Fibroblast of lung (primary cell): ENCODE results near the gene ANKRD34B. TPM values are rescaled to one million over a fixed set of nuclear protein-coding genes. Genes with fewer than 3 reads are reported as not detected.

ENCODE experiments used
- DNase-seq, 2 donors: peaks; one replicate each; pipeline versions ENCODE4 v3.0.0 to v3.0.0-alpha.2; 2010; ENCODE audit warnings: low read depth in 2 of 2
- H2AFZ ChIP-seq: 2 replicates; pipeline ENCODE4 v1.5.1; 2012; ENCODE audit warnings: low read length, control low read depth, inconsistent platforms
- H3K27ac ChIP-seq: 2 replicates; pipeline ENCODE4 v1.5.1; 2011; ENCODE audit warnings: low read length, control low read depth; ENCODE audit not compliant: insufficient read depth
- H3K27me3 ChIP-seq: 2 replicates; pipeline ENCODE4 v1.5.1; 2011; ENCODE audit warnings: mild to moderate bottlenecking, low read length; ENCODE audit not compliant: control insufficient read depth, insufficient read depth
- H3K36me3 ChIP-seq: 2 replicates; pipeline ENCODE4 v1.5.1; 2011; ENCODE audit warnings: low read length; ENCODE audit not compliant: control insufficient read depth, insufficient read depth
- H3K4me1 ChIP-seq: 2 replicates; pipeline ENCODE4 v1.5.1; 2011; ENCODE audit warnings: low read length; ENCODE audit not compliant: control insufficient read depth, insufficient read depth; ENCODE audit errors: extremely low read depth
- H3K4me2 ChIP-seq: 2 replicates; pipeline ENCODE4 v1.5.1; 2011; ENCODE audit warnings: low read length, control low read depth; ENCODE audit not compliant: insufficient read depth; ENCODE audit errors: extremely low read depth
- H3K4me3 ChIP-seq, 4 experiments: fragments of 200-600 bp in 1 of 4; sonication (generic) in 1 of 4; replicated peaks in 1 of 4; 2 replicates each; pipeline ENCODE4 v1.5.1; 2011 to 2016; ENCODE audit warnings: low read length in 4 of 4, low read depth in 3 of 4, mild to moderate bottlenecking in 3 of 4, control low read depth in 2 of 4, inconsistent platforms in 1 of 4, mixed read lengths in 1 of 4; ENCODE audit not compliant: insufficient read depth in 1 of 4; ENCODE audit errors: control extremely low read depth in 1 of 4
- H3K79me2 ChIP-seq: 2 replicates; pipeline ENCODE4 v1.5.1; 2012; ENCODE audit warnings: mild to moderate bottlenecking, low read length, inconsistent platforms; ENCODE audit not compliant: control insufficient read depth, insufficient read depth
- H3K9ac ChIP-seq: 2 replicates; pipeline ENCODE4 v1.5.1; 2011; ENCODE audit warnings: mild to moderate bottlenecking, low read length, control low read depth; ENCODE audit not compliant: insufficient read depth
- H3K9me3 ChIP-seq: 2 replicates; pipeline ENCODE4 v1.5.1; 2012; ENCODE audit warnings: low read depth, low read length; ENCODE audit not compliant: control insufficient read depth, insufficient read depth
- H4K20me1 ChIP-seq: 2 replicates; pipeline ENCODE4 v1.5.1; 2011; ENCODE audit warnings: low read length; ENCODE audit not compliant: control insufficient read depth, insufficient read depth; ENCODE audit errors: extremely low read depth
- EZH2 ChIP-seq: IDR thresholded peaks from 2 replicates; pipeline ENCODE4 v1.5.1; 2012; ENCODE audit warnings: low read length, control low read depth, mild to moderate bottlenecking; ENCODE audit errors: missing control alignments
- polyA plus RNA-seq, 2 donors: library from polyadenylated mRNA; depleted of rRNA in 1 of 2; stranded (reverse) in 1 of 2; unstranded in 1 of 2; fragments of >200 nt; gene quantifications; 2 replicates each; pipeline ENCODE4 v1.2.1, GENCODE V29; 2011 to 2012; ENCODE audit warnings: missing spikeins in 1 of 2
- total RNA-seq: library from RNA; depleted of rRNA; stranded (reverse); fragments of >200 nt; gene quantifications from 2 replicates; pipeline ENCODE4 v1.2.1, GENCODE V29; 2014
- TF ChIP-seq, protein P1 (sequence below), 2 donors: IDR thresholded peaks in 1 of 2; conservative IDR thresholded peaks in 1 of 2; 1 replicate in 1 of 2; 2 replicates in 1 of 2; pipeline ENCODE4 v1.5.1; 2011 to 2012; ENCODE audit warnings: low read length in 2 of 2, control low read depth in 1 of 2, inconsistent platforms in 1 of 2, low read depth in 1 of 2, mild to moderate bottlenecking in 1 of 2

ANKRD34B gene
- total and polyA plus RNA-seq, 2 donors (not counting 1 experiment from before 2014, with no cell fraction given): not detected

DNA sequence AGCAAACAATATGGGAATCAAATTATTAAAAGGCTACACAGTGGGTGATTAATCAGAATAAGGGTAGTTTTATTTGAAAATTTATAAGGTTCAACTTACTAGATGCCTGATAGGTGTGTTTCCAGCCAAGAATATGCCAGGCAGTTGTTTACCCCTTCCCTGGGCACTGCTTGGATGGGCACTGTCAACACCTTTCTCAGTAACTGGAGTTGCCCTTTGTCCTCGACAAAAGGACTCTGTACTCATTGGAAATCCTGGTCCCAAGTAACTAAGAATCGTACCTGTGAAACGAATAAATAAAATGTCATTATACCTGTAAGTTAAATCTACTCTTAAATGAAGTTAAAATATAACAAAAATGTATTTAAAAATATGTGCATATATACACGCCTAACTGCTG is 15.0 kb downstream of the ANKRD34B start:
- Histone ChIP-seq H3K36me3 (no peaks in the 10 kb centered on the region), H3K4me1 (no peaks in the 10 kb centered on the region), H3K79me2 (no peaks in the 10 kb centered on the region), H2AFZ (no peak overlapping the region), H3K4me3 (no peak overlapping the region), H3K27me3 (peaks cover 11% of the 10 kb centered on the region), H3K4me2 (no peak overlapping the region), H3K9ac (no peak overlapping the region), H4K20me1 (no peaks in the 10 kb centered on the region), H3K27ac (no peak overlapping the region), H3K9me3 (no peaks in the 10 kb centered on the region)
- TF ChIP-seq, protein P1, sequence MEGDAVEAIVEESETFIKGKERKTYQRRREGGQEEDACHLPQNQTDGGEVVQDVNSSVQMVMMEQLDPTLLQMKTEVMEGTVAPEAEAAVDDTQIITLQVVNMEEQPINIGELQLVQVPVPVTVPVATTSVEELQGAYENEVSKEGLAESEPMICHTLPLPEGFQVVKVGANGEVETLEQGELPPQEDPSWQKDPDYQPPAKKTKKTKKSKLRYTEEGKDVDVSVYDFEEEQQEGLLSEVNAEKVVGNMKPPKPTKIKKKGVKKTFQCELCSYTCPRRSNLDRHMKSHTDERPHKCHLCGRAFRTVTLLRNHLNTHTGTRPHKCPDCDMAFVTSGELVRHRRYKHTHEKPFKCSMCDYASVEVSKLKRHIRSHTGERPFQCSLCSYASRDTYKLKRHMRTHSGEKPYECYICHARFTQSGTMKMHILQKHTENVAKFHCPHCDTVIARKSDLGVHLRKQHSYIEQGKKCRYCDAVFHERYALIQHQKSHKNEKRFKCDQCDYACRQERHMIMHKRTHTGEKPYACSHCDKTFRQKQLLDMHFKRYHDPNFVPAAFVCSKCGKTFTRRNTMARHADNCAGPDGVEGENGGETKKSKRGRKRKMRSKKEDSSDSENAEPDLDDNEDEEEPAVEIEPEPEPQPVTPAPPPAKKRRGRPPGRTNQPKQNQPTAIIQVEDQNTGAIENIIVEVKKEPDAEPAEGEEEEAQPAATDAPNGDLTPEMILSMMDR (conservative IDR thresholded peaks at IDR 0.05 in 1 of 2, IDR thresholded peaks at IDR 0.05 in 1 of 2; ENCODE audit: low read depth in 1 of 2, low read length in 2 of 2): no peak
- TF ChIP-seq EZH2: no peak
- no peak for DNase-seq

DNA sequence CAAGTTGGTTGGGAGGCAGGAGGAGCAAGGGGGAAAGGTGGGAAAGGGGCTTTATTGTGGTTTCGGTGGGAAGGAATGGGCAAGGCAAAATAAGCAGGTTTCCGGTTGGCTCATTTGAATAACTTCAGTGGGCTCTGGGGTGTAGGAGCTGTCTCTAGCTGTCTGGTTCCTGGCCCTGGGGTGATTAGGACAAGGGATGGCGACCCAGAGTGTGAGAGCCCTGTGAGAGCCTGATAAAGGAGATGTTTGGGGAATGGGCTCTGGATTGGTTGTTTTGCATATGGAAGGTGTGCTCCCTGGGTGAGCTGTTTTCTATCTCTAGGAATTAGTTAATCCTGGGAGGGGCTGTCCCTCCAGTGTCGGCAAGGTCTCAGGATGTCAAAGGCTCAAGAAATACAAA is 15.4 kb downstream of the ANKRD34B start:
- Histone ChIP-seq H3K9ac (no peak overlapping the region), H4K20me1 (no peaks in the 10 kb centered on the region), H3K36me3 (no peaks in the 10 kb centered on the region), H3K4me3 (no peak overlapping the region), H3K9me3 (no peaks in the 10 kb centered on the region), H3K79me2 (no peaks in the 10 kb centered on the region), H3K27ac (no peak overlapping the region), H3K4me1 (no peaks in the 10 kb centered on the region), H3K27me3 (peaks cover 10% of the 10 kb centered on the region), H2AFZ (no peak overlapping the region), H3K4me2 (no peak overlapping the region)
- DNase-seq: no peak
- TF ChIP-seq, protein P1 (conservative IDR thresholded peaks at IDR 0.05 in 1 of 2, IDR thresholded peaks at IDR 0.05 in 1 of 2; ENCODE audit: low read depth in 1 of 2, low read length in 2 of 2): no peak
- TF ChIP-seq EZH2: no peak

DNA sequence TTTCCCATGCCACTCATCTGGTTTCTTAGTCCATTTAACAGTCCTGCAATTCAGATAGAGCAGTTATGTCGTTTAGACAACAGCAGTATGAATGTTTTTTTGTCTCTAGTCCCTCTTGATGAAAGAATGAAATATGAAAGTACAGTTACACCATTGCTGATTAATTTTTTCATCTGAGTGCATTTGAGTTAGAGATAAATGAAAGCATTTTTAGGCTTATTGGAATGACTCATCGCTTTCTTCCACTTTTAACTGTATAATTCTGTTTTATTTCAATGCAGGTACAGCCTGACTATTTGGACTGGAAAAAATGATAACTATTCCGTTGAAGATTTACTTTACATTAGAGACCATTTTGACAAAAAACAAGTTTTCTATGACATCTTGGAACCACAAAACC is 28.7 kb downstream of the ANKRD34B start:
- H3K9me3 ChIP-seq: no peaks in the 10 kb centered on the region
- no peak overlapping the region for H3K9ac ChIP-seq
- no peaks in the 10 kb centered on the region for H3K36me3 ChIP-seq
- H3K4me2 ChIP-seq: no peak overlapping the region
- H3K4me1 ChIP-seq: no peaks in the 10 kb centered on the region
- no peaks in the 10 kb centered on the region for H3K79me2 ChIP-seq
- H3K27me3 ChIP-seq: no peaks in the 10 kb centered on the region
- H3K4me3 ChIP-seq: no peak overlapping the region
- no peak overlapping the region for H3K27ac ChIP-seq
- H4K20me1 ChIP-seq: no peaks in the 10 kb centered on the region
- peak in 1 of 2 donors; percentile 8 for DNase-seq
- no peak overlapping the region for H2AFZ ChIP-seq
- no peak for TF ChIP-seq EZH2
- TF ChIP-seq, protein P1 (conservative IDR thresholded peaks at IDR 0.05 in 1 of 2, IDR thresholded peaks at IDR 0.05 in 1 of 2; ENCODE audit: low read depth in 1 of 2, low read length in 2 of 2): no peak
